ENCODE measurements around the gene GNAZ.

Gene GNAZ

GRCh38 chr22:23036684-23037428 lies 33.5 kb upstream of the GNAZ start:
- H3K4me2 ChIP-seq (ENCODE audit: low read depth, low read length): no peak overlapping the region
- no peak overlapping the region for H3K9ac ChIP-seq (ENCODE audit: low read length)
- no peaks in the 10 kb centered on the region for H3F3A ChIP-seq (ENCODE audit: insufficient read depth, low read length)
- no peak overlapping the region for H3K4me3 ChIP-seq (ENCODE audit: low read length)
- H3K27me3 ChIP-seq (replicated peaks; ENCODE audit: insufficient read depth, low read length): no peaks in the 10 kb centered on the region
- no peaks in the 10 kb centered on the region for H3K9me2 ChIP-seq (replicated peaks; ENCODE audit: insufficient read depth, low read length)
- no peaks in the 10 kb centered on the region for H3K36me3 ChIP-seq (replicated peaks; ENCODE audit: insufficient read depth, low read length)
- H2AFZ ChIP-seq (ENCODE audit: low read length): no peak overlapping the region
- no peaks in the 10 kb centered on the region for H3K9me3 ChIP-seq (replicated peaks; ENCODE audit: insufficient read depth, low read length)
- no peaks in the 10 kb centered on the region for H3K79me2 ChIP-seq (ENCODE audit: low read length)
- H4K20me1 ChIP-seq (ENCODE audit: insufficient read depth, low read length): no peaks in the 10 kb centered on the region
- DNase-seq: no peak
- TF ChIP-seq CTCF (IDR thresholded peaks at IDR 0.05; ENCODE audit: low read length): no peak
- TF ChIP-seq EZH2 (optimal IDR thresholded peaks at IDR 0.05; ENCODE audit: low read depth, low read length): no peak
- H3K27ac ChIP-seq (ENCODE audit: low read length): no peak overlapping the region
- H3K4me1 ChIP-seq (ENCODE audit: low read length): peaks cover 16% of the 10 kb centered on the region

DNA sequence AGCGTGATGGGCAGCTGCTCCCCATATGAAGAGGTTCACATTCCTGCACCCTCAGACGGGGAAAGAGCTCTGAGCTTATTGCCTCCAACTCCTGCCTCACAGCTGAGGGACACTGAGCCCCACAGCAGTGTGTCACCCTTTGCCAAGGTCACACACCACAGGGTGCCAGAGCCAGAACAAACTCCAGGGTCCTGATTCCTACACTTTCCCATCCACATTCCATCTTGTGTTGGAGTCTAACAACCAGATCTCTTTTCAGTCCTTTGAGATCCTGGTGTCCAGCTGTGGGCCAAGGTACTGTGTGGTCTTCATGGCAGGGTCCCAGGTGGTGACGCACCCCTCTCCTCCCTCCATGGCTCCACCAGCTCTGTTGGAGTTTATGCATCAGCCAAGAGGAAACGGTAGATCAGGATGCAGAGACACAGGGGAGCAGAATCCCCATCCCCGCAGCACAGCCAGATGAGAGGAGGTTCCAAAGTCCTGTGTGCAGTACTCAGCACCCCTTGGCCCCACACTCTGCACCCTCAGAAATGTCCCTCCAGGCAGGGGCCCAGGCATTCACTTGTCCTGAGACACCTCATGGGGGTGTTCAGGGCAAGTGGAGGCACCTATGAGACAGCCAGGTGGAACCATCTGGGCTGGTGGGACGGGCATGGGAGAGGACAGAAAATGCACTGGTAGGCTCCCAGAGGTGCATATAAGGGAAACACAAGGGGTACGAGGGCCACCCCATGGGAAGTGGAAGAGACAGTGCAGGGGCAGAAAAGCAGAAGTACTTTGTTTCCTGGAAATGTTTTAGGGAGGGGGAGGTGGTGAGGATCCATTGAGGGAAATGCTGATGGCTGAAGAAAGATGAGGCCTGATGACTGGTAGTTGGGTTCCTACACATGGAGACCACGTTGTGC lies 32.6 kb upstream of the GNAZ start:
- no peaks in the 10 kb centered on the region for H3K9me3 ChIP-seq (replicated peaks; ENCODE audit: insufficient read depth, low read length)
- peaks cover 16% of the 10 kb centered on the region for H3K4me1 ChIP-seq (ENCODE audit: low read length)
- no peak overlapping the region for H3K4me3 ChIP-seq (ENCODE audit: low read length)
- H3K27me3 ChIP-seq (replicated peaks; ENCODE audit: insufficient read depth, low read length): no peaks in the 10 kb centered on the region
- no peak overlapping the region for H3K27ac ChIP-seq (ENCODE audit: low read length)
- no peak for DNase-seq
- H3K9ac ChIP-seq (ENCODE audit: low read length): no peak overlapping the region
- no peaks in the 10 kb centered on the region for H3K9me2 ChIP-seq (replicated peaks; ENCODE audit: insufficient read depth, low read length)
- TF ChIP-seq EZH2 (optimal IDR thresholded peaks at IDR 0.05; ENCODE audit: low read depth, low read length) (no peak), CTCF (IDR thresholded peaks at IDR 0.05; ENCODE audit: low read length) (no peak), EZH2phosphoT487 (IDR thresholded peaks at IDR 0.05; ENCODE audit: low read length) (no peak)
- no peaks in the 10 kb centered on the region for H3K79me2 ChIP-seq (ENCODE audit: low read length)
- no peaks in the 10 kb centered on the region for H3F3A ChIP-seq (ENCODE audit: insufficient read depth, low read length)
- H2AFZ ChIP-seq (ENCODE audit: low read length): no peak overlapping the region
- H3K36me3 ChIP-seq (replicated peaks; ENCODE audit: insufficient read depth, low read length): no peaks in the 10 kb centered on the region
- H3K4me2 ChIP-seq (ENCODE audit: low read depth, low read length): no peak overlapping the region
- H4K20me1 ChIP-seq (ENCODE audit: insufficient read depth, low read length): no peaks in the 10 kb centered on the region

DNA sequence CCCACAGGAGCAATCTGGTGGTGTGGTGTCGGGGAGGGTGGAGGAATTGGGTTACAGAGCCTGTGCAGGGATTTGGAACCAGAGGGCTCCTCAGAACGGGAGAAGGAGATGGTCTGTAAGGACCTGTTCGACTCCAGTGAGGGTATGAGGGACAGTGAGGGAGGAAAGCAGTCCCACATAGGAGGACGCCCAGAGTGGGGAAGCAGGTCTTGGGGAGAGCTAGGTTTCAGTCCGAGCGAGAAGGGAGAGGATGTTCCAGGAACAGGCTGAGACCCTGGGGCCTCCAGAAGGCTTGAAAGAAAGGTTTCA lies 32.0 kb upstream of the GNAZ start:
- Histone ChIP-seq H3K4me3 (ENCODE audit: low read length) (no peak overlapping the region), H3K27me3 (replicated peaks; ENCODE audit: insufficient read depth, low read length) (no peaks in the 10 kb centered on the region), H3K36me3 (replicated peaks; ENCODE audit: insufficient read depth, low read length) (no peaks in the 10 kb centered on the region), H3F3A (ENCODE audit: insufficient read depth, low read length) (no peaks in the 10 kb centered on the region), H3K9ac (ENCODE audit: low read length) (no peak overlapping the region), H2AFZ (ENCODE audit: low read length) (no peak overlapping the region), H3K9me2 (replicated peaks; ENCODE audit: insufficient read depth, low read length) (no peaks in the 10 kb centered on the region), H4K20me1 (ENCODE audit: insufficient read depth, low read length) (no peaks in the 10 kb centered on the region), H3K27ac (ENCODE audit: low read length) (no peak overlapping the region), H3K4me2 (ENCODE audit: low read depth, low read length) (no peak overlapping the region), H3K4me1 (ENCODE audit: low read length) (peaks cover 16% of the 10 kb centered on the region), H3K79me2 (ENCODE audit: low read length) (no peaks in the 10 kb centered on the region), H3K9me3 (replicated peaks; ENCODE audit: insufficient read depth, low read length) (no peaks in the 10 kb centered on the region)
- TF ChIP-seq EZH2phosphoT487 (IDR thresholded peaks at IDR 0.05; ENCODE audit: low read length): no peak
- no peak for TF ChIP-seq EZH2 (optimal IDR thresholded peaks at IDR 0.05; ENCODE audit: low read depth, low read length)
- TF ChIP-seq CTCF (IDR thresholded peaks at IDR 0.05; ENCODE audit: low read length): no peak
- no peak for DNase-seq
